HG03095 (cell line): Measurements from ENCODE around the gene ANKS3.

Source experiments
- ATAC-seq: cut with Tn5 transposase; IDR thresholded peaks from one replicate; pipeline ENCODE4 v1.9.1; 2021; ENCODE audit warnings: moderate library complexity; ENCODE audit not compliant: unreplicated experiment

The ANKS3 gene

DNA sequence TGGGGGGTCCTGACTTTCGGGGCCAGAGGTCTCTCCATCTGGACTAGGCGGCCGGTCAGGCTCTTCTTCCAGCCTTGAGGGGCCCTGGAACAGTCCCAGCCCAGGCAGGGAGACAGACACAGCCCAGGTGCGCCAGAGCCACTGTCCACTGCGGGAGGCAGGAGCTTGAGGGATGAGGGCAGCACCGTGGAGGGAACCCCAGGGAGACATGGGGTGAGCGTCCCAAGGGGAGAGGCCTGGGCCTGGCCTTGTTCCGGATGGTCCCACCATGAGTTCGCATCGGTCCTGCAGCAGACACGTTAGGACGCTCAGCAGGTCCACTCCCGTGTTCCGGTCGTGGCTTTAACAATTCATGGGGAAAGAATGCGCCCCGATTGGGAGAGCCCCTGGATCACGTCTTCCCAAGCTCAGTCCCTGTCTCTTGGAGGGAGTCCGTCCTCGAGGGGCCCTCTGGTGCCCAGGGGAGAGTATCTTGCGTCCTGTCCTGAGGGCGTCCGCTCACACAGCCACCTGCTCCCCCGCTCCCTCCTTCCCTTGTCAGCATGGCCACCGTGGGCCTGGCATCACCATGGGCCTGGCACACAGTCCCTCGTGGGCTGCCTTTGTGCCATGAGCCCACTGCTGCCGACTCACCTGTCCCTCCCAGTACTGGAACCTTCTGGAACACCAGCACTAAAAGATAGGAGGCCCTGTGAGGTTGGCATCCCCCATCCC is 47.4 kb downstream of the ANKS3 start:
- ATAC-seq: no peak

- ATAC-seq: no peak
Observed at GRCh38 chr16:4685776-4686496, 48.1 kb downstream of the ANKS3 start.

- ATAC-seq: no peak
Observed at GRCh38 chr16:4685292-4685691, 48.8 kb downstream of the ANKS3 start.

DNA sequence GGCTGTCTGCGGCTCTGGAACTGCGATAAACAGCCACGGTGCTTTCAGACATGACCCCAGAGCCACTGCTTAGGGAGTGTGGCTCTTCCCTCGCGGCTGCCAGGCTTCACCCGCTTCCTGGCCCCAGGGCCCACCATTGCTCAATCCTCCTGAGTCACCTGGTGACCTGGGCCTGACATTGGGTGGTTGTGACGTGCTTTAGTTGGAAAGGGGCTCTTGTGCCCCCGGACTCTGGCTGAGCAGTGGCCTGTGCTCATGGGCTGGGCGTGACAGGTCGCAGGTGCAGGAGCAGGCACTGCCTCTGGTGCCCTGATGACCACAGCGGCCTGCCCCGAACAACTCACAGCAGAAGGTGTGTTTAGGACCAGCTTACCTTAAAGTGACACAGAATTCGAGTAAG is 49.3 kb downstream of the ANKS3 start:
- ATAC-seq: no peak

DNA sequence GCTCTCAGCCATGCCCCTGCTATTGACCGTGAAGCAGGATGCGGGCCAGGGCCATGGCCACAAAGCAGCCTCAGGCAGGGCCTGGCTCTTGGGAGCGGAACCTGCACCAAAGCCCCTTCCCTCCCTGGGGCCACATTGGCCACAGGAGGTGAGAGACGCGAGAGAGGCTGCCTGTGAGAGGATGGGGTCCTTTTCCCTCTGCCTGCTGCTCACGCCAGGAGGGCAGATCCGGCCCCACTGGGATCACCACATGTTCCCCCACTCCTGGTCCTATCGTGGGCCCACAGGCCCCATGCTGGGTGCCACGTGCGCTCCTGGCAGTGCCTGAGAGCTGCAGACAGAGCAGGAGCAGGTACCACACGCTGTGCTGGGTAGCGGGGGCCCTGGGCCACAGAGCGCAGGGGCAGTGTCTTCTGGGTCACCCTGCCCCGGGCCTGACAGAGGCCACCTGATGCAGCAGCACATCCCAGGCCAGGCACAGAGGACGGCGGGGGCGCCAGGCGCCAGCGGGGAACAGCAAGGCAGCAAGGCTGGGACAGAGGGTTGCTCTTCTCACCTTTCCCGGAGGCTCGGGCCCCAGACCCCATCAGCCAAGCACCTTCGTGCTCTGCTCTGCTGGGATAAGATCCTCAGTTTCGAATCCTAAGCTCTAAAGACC is 49.9 kb downstream of the ANKS3 start:
- no peak for ATAC-seq

DNA sequence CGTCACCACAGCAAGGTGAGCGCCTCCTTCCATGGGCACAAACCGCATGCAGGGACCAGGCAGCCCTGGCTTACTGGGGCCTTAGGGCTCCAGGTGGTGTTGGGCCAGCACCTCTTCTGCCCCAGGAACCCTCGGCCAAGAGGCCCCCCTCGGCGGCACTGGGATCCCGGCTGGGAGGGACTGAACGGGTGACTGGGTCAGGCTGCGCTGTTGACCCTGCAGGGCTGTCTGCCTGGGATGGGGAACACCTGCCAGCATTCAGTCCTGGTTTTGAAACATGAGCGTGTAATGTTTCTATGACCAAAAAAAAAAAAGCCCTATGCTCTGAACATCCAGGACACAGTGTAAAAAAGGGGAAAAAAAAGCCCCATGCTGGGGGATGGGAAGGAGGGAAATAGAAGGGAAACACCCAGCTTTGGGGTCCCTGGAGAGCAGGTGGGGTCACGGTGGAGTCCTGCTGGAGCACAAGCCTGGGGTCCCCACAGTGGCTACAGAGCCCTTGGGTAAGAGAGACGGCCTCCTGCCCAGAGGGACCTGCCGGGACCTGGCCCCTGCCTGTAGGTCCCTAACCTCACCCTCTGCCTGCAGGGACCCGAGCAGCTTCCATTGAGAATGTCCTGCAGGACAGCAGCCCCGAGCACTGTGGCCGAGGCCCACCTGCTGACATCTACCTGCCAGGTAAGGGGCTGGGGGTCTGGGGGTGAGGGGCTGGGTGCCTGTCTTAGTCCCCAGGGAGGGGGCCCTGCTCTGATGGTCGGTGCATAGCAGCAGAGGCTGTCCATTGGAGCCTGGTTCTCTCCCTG is 50.6 kb downstream of the ANKS3 start:
- ATAC-seq: no peak

GRCh38 chr16:4682616-4683254 is 51.3 kb downstream of the ANKS3 start:
- no peak for ATAC-seq

- ATAC-seq: no peak
Observed at GRCh38 chr16:4682084-4682591, 51.9 kb downstream of the ANKS3 start.

GRCh38 chr16:4681471-4682083 is 52.5 kb downstream of the ANKS3 start:
- ATAC-seq: no peak

GRCh38 chr16:4680673-4681470 is 53.2 kb downstream of the ANKS3 start:
- ATAC-seq: no peak

- ATAC-seq: no peak
Observed at GRCh38 chr16:4679850-4680636, 54.0 kb downstream of the ANKS3 start.

DNA sequence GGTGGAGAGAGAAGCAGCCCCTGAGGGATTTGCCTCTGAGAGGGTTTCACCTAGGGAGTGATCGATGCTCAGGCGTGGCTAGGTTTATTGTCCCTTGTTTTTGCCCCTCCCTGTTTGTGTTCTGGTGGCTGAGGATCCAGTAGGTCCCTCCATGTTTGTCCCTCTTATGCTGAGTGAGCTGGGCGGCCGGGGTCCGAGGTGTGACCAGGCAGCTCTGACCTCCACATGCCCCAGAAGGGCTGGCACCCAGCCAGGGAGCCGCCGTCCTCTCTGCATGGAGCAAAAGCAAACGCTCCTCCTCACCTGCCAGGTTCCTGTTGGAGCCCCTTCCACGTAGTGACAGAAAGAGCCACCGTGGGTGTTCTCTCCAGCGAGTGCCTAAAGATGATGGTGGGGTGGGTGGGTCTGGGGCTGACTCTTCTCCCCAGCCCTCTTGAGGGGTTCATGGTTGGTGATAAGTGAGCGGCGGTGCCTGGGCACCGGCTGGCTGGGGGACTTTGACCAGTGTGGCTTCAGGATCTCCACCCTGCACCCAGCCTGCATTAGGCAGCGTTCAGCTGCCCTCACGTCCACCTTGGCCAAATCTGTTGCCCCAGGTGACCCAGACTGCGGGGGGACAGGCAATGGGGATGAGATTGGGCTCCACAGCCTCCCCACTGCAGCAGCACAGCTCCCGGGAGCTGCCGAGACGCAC is 54.8 kb downstream of the ANKS3 start:
- ATAC-seq: no peak

DNA sequence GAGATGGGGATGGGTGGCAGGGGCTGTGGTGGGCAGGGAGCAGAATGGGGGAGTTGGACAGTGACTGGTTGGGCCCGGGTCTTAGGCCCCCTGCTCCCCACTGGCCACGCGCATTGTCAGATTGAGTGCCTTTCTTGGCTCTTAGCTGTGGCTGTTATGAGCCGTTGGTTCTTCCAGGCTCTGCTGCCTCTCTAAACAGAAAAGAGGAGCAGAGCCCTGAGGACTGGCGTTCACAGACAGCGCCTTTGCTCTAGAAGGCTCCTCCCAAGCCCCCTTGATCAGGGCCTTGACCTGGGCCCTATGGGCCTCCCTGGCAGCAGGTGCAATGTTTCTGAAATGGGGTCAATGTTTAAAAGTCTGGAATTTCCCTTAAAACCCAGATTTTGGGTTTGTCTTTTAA is 55.5 kb downstream of the ANKS3 start:
- ATAC-seq: no peak

DNA sequence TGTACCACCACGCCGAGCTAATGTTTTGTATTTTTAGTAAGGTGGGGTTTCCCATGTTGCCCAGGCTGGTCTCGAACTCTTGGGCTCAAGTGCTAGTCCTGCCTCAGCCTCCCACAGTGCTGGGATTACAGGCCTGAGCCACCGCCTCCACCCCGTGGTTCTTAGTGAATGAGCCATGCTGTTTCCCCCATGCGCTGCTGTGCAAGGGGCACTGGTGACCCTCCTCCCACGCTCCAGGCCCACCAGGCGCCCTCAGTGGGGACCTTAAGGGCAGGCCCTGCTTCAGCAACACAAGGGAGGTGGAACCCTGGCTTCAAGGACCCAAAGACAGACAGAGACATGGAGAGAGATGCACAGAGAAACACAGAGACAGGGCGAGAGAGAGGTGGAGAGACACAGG is 56.1 kb downstream of the ANKS3 start:
- ATAC-seq: no peak

- no peak for ATAC-seq
Observed at GRCh38 chr16:4677390-4677789, 56.7 kb downstream of the ANKS3 start.

DNA sequence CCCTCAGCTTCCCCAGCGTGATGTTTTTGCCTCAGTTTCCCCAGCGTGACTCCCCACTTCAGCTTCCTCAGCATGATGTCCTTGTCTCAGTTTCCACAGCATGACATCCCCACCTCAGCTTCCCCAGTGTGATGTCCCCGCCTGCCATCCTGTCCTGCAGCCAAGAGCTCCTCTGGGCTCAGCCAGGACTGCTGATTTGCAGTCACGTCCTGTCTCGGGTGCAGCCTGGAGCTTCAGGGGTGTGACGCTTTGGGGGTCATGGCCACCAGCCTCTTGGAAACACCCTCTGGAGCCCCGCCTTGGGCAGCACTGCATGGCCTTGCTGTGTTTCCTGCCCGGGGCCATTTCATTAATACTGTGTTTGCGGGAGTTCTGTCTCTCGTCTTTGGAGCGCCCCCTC is 57.2 kb downstream of the ANKS3 start:
- ATAC-seq: no peak

DNA sequence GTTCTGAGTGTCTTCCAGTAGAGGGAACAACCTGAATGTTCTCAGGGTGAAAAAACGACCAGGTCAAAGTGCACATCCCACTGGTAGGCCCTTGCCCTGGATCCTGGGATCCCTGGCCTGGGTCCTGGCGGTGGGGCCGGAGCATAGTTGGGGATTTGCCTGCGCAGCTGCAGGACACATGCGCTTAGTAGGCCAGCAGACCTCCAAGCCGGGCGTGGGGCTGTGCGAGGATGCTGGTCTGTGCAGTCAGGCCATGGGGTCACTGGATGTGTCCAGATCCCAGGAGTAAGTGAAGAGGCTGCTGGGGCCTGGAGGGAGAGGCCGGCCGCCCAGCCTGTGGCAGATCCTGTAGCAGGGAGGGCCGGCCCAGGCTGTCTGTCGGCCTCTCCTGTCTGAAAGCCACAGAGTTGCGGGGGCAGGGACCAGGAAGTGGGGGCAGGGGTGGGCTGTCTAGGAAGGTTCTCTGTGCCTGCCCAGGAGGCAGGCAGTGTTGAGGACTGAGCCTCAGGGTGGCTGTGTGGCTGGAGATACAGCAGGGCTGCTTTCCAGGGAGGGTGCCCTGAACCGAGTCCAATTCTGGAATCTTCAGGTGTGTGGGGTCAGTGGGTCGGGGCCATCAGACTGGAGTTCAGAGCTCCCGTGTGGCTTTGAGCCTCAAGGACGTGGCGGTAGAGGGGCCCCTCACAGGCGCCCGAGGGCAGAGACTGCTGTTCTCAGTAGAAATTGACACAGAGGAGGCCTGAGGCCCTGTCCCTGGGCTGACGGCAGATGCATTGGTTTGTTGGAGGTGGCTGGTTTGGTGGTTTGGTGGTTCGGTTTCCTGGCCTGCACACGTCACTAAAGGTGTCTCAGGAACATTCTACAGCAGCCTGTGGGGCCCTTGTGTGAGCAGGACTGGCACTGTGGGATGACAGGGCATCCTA is 57.9 kb downstream of the ANKS3 start:
- no peak for ATAC-seq
